HEK293 (cell line): ENCODE measurements around the gene CRTAP.

ENCODE experiments used
- CTCF ChIP-seq: fragments of 450-650 bp; formaldehyde crosslinking; IDR thresholded peaks from 2 replicates; pipeline ENCODE4 v1.5.1; 2016; ENCODE audit warnings: missing biosample characterization, missing genetic modification characterization
- REST ChIP-seq: fragments of 450-650 bp; formaldehyde crosslinking; IDR thresholded peaks from 2 replicates; pipeline ENCODE4 v1.5.1; 2016; ENCODE audit warnings: missing biosample characterization, missing genetic modification characterization
- ZNF138 ChIP-seq: fragments of 450-650 bp; formaldehyde crosslinking; IDR thresholded peaks from 2 replicates; pipeline ENCODE4 v1.5.1; 2016; ENCODE audit warnings: missing biosample characterization, missing genetic modification characterization, borderline replicate concordance

- TF ChIP-seq CTCF (tag by site-specific recombination), result no peak
- no peak for TF ChIP-seq REST (tag by site-specific recombination)
- TF ChIP-seq ZNF138 (tag by site-specific recombination), result no peak
Observed at GRCh38 chr3:33145901-33146580, 32.2 kb downstream of the CRTAP start.
